Fibroblast of villous mesenchyme (primary cell): Measurements from ENCODE around the gene C2CD4B. TPM values are rescaled to one million over a fixed set of nuclear protein-coding genes. Genes with fewer than 3 reads are reported as not detected.

ENCODE experiments used
- DNase-seq: peaks from one replicate; pipeline ENCODE4 v3.0.0-alpha.2; 2010; ENCODE audit warnings: low read depth
- H3K4me3 ChIP-seq: 2 replicates; pipeline ENCODE4 v1.5.1; 2011; ENCODE audit warnings: low read depth, mild to moderate bottlenecking, low read length
- total RNA-seq: library from RNA; depleted of rRNA; stranded (reverse); fragments of >200 nt; gene quantifications from 2 replicates; pipeline ENCODE4 v1.2.3, GENCODE V29; 2012
- TF ChIP-seq, protein P1 (sequence below): IDR thresholded peaks from 2 replicates; pipeline ENCODE4 v1.5.1; 2012; ENCODE audit warnings: low read depth, mild to moderate bottlenecking, low read length; ENCODE audit not compliant: insufficient read depth

C2CD4B gene
- total RNA-seq, 1 donor: not detected

DNA sequence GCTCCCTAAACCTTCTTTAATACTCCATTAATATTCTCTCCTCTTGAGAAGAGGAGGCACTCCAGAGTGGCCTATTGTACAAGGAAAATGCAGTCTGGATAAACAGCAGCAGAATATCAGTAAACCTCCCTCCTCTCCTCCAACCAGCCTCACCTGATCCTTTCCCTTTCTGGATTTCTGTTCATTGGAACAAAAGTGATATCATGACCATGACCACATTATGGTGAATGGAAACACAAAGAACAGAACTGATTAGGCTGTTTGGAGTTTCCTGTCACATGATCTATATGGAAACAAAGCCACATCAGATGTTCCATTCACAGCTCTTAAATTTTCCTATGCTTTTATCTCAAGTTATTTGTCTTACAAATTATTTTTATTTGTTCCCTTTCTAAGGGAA is 14.6 kb downstream of the C2CD4B start:
- no peak overlapping the region for H3K4me3 ChIP-seq
- TF ChIP-seq, protein P1, sequence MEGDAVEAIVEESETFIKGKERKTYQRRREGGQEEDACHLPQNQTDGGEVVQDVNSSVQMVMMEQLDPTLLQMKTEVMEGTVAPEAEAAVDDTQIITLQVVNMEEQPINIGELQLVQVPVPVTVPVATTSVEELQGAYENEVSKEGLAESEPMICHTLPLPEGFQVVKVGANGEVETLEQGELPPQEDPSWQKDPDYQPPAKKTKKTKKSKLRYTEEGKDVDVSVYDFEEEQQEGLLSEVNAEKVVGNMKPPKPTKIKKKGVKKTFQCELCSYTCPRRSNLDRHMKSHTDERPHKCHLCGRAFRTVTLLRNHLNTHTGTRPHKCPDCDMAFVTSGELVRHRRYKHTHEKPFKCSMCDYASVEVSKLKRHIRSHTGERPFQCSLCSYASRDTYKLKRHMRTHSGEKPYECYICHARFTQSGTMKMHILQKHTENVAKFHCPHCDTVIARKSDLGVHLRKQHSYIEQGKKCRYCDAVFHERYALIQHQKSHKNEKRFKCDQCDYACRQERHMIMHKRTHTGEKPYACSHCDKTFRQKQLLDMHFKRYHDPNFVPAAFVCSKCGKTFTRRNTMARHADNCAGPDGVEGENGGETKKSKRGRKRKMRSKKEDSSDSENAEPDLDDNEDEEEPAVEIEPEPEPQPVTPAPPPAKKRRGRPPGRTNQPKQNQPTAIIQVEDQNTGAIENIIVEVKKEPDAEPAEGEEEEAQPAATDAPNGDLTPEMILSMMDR: no peak

DNA sequence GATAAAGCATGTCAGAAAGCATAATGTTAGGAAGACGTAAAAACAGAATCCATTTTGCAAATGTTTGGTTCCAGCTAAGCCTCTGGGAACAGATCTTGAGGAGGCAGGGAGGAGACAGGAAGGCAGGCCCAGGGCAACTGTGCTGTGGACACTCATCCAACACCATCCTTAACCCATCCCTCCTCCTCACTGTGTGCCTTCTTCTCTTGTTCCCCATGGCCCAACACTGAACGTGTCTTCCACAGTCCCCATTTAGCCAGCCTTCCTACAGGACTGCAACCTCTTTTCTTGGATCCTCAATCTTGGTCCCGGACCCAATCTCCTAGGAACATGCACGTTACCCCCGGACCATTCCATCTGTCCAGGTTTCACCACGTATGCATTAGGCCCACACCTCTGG is 15.4 kb downstream of the C2CD4B start:
- DNase-seq: no peak
- H3K4me3 ChIP-seq: no peak overlapping the region
- TF ChIP-seq, protein P1: no peak

More for the DNA sequence above, 14.6 kb downstream of the C2CD4B start:
- no peak for DNase-seq

DNA sequence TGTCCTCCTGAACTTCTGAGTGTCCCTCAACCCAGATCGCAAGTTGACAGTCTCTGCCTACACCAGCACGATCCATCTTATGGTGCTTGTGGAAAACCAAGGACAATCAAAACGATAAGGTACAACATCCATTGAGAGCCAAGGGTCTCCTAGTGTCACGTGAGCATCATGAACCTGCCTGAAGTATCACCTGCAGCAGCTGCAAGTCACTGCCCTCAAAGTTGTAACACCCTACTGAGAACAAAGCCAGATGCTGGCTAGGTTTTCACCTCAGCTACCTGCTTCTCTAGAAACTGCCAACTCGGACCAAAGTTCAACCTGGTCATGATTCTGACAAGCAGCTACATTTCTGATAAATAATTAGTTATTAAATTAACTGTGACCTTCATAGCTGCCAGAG is 17.5 kb downstream of the C2CD4B start:
- TF ChIP-seq, protein P1: no peak
- no peak for DNase-seq
- no peak overlapping the region for H3K4me3 ChIP-seq

DNA sequence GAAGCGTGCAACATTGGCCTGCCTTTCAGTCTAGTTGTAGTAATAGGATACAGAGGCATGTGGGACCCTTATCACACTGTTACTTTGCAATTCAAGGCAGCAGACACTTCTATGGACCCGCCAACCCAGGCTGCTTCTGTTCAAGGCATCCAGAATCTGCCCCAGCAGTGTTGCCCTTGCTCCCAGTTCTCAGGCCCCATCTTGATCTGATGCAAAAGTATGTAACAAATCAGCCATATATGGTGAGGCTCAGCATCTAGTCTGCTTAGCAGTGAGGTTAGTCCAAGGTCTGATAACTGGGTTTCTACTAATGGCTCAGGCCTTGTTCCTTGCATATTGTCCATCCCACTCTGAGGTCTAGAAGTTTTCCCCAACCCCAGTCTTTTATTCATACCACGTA is 17.9 kb downstream of the C2CD4B start:
- DNase-seq: no peak
- TF ChIP-seq, protein P1: no peak
- H3K4me3 ChIP-seq: no peak overlapping the region

DNA sequence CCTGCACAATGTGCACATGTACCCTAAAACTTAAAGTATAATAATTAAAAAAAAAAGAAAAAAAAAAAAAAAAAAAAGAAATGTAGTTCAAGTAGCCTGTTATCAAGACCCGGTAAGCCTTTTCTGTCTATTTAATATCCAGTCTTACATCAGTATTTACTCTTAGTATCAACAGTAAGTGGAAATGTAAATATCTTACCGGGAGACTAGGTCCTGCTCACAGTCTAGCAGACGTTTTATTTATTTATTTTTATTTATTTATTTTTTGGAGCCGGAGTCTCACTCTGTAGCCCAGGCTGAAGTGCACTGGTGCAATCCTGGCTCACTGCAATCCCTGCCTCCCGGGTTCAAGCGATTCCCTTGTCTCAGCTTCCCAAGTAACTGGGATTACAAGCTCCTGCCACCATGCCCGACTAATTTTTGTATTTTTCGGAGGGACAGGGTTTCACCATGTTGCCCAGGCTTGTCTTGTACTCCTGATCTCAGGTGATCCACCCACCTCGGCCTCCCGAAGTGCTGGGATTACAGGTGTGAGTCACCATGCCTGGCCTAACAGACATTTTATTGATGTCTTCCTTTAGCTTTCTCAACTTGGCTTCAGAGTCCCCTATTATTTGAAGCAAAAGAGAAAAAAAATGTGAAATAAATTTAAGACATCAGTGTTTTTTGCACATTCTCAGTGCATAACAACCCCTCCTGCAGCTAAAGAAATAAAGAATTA is 19.9 kb downstream of the C2CD4B start:
- H3K4me3 ChIP-seq: no peak overlapping the region
- TF ChIP-seq, protein P1: no peak
- DNase-seq: no peak

DNA sequence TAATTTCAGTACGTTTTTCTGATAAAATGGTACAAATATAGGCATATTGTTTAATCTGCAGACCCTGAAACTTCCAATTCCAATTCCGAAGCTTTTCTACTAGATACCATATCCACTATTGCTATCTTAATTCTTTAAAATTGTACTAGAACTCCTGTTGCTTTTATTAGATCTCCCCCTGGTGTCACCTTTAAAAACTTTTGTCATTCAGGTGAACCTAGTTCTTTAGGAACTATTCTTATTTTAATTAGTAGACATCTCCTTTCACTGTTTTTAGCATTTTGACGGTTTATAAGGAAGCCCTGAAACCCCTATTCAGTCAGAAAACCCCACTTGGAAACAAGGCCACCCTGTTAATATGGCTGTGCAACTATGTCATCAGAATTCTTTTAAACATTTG is 22.3 kb downstream of the C2CD4B start:
- no peak for DNase-seq
- TF ChIP-seq, protein P1: no peak
- no peak overlapping the region for H3K4me3 ChIP-seq
